DMS153 (cell line): ENCODE measurements around the gene BBX.
A peak's percentile ranks its signal among the peaks of the same experiment; 100 is the strongest.

ENCODE experiments used
- DNase-seq: peaks from one replicate; lab custom pipeline; 2025; lab: John Stamatoyannopoulos, UW

The BBX gene

DNA sequence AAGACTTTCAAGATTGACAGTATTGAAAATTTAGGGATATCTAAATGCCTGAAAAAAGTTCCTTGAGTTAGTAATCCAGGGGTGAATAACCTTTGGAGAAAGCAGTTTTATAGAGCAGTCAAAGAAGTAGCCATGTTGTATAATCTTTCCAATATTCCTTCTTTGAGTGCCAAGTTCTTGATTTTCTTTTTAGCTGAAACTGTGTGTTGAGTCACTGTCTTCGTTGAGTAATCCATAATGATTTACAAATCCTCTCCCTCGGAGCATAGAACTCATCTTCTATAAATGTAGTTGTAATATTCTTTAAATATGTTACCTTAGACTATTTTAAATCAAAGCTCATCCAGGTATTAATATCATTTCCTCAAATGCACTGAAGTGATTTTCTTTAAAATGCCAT lies 135.2 kb downstream of the BBX start:
- no peak for DNase-seq

GRCh38 chr3:107660306-107660976 lies 137.7 kb downstream of the BBX start:
- DNase-seq, result no peak

GRCh38 chr3:107661447-107662123 lies 138.8 kb downstream of the BBX start:
- no peak for DNase-seq

GRCh38 chr3:107662124-107662507 lies 139.4 kb downstream of the BBX start:
- DNase-seq, result no peak

DNA sequence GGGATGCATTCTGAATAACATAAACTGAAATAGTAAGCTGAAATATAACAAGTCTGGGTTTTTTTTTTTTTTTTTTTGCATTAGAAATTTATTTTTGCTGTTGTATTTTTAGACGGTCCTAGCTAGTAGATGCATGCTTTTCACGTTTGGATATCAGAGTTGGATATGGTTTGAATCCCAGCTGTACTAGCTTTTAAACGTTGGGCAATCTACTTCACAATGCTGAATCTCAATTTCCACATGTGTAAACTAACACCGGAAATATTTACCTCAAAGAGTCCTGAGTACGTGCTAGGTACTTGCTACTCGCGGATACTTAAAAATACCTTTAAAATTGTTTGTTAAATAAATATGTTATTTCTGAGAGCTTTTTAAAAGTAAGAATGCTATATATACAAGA lies 139.8 kb downstream of the BBX start:
- no peak for DNase-seq

GRCh38 chr3:107663266-107663665 lies 140.5 kb downstream of the BBX start:
- no peak for DNase-seq

DNA sequence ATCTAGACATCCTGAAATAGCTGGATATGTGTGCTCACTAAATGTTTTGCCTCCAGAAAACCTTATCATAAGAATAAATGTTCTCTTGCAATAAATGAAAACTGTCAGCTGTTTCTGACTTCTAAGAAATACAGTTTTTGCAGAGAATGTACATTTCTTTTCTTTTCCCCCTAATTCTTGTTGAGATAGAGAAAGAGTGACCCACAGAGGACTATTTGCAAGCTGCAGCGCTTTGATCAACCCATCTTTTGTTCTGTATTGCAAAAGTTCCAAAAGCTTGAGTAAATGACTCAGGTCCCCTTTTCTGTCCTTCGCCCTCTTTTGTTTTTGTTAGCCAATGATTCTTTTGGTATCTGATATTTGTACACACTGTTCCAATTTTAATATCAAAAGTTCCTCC lies 141.9 kb downstream of the BBX start:
- DNase-seq, result no peak

GRCh38 chr3:107665351-107665750 lies 142.6 kb downstream of the BBX start:
- DNase-seq, result no peak

- no peak for DNase-seq
Measured at GRCh38 chr3:107666853-107667252, 144.1 kb downstream of the BBX start.

- no peak for DNase-seq
Measured at GRCh38 chr3:107668416-107668815, 145.7 kb downstream of the BBX start.

GRCh38 chr3:107668963-107669362 lies 146.2 kb downstream of the BBX start:
- DNase-seq, result no peak

DNA sequence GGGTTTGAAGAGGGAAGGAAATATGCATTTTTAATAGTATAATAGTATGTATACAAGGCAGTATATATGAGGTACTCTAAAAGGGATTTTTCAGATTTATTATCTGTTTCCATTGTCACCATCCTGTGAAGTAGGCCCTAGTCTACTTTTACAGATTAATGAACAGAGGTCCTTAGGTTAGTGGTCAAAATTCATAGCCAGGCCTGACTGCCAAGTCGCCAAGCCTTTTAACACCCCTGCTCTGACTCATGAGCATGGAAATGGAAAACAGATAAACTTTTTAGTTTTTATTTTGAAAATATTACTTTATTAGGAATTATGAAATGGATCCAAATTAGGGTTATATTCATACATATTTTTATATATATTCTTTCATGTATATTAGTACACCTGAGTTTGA lies 146.9 kb downstream of the BBX start:
- DNase-seq, result no peak

GRCh38 chr3:107670986-107671385 lies 148.2 kb downstream of the BBX start:
- DNase-seq, result no peak

DNA sequence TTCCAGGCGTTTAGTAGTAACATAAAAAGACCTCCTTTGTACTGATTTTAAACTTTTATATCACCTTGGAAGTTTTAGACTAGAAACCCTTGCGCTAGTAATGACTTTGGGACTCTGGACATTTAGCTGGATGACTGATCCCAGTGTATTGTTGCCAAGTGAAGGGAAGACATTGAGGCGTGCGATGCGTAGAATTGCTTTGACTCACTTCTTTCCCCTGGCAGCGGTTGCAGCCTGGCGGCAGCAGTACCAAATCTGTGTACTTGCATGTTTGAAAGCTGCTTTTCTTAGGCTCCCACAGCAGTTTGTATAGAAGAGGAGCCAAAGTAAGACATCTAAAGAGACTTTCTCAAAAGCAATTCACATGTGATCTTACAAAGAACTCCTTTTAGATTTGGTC lies 151.6 kb downstream of the BBX start:
- no peak for DNase-seq

DNA sequence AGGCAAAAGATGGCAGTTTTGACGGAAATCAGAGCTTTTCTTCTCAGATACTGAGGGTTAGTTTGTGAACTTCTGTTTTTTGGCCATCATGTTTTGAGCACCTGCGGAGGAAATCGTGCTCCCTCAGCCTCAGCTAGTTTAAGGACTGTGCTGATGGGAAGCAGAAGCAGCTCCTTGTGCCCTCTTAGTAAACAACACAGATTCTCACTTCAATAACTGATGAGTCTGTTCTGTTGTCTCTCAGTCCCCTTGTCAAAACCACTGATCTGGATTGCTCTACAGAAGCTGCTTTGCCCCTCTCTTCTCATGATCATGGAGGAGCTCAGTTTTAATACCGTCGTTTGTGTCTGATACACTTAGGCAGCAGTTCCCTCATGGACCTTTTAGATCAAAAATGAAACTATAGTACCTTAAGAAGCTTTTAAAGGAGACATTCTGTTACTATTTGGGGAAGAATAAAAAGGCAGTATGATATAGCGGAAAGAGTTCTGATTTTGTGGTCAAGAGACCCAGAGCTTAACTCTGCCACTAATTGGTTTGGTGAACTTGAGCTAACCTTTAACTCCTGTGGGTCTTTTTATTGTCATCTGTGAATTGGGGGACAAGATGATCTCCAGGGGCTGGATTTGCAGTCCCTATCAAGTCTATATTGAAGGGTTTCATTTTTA lies 152.6 kb downstream of the BBX start:
- DNase-seq, result no peak

GRCh38 chr3:107676469-107677309 lies 153.9 kb downstream of the BBX start:
- DNase-seq, result peak; percentile 8

- DNase-seq, result no peak
Measured at GRCh38 chr3:107679921-107680320, 157.2 kb downstream of the BBX start.

DNA sequence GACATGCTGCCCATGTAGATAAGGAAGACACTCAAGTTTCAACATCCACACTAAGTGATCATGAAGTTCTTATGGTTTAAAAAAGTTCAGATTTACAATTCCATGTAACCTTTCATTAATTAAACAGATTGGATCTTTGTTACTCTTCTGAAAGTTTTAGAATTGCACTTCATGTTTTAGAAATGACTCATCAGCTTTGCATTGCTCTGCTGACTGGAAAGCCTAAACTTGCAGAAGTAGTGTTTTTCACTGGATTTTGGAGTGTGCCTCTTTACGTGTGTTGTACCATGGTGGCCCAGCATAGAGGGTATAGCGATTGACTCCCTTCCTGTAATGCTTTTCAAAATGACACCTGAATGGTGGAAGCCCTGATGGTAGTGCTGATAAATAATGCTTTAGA lies 157.9 kb downstream of the BBX start:
- no peak for DNase-seq

DNA sequence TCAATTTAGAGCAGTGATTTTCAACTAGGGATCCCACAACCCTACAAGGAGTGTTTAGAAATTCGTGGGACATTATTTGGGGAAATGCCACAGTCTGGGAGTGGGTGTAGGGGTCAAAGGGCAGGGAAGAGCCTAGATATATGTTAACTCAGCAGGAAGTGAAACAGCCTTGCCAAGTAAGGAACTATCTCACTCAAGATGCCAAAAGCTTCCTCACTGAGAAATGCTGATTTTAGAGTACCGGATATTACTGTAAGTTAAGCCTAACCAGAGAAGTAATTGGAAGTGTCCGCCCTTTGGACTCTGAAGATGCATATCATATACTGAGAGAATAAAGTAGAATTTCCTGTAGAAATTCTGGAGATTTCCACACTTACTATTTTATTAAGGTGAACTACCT lies 158.6 kb downstream of the BBX start:
- DNase-seq, result no peak

DNA sequence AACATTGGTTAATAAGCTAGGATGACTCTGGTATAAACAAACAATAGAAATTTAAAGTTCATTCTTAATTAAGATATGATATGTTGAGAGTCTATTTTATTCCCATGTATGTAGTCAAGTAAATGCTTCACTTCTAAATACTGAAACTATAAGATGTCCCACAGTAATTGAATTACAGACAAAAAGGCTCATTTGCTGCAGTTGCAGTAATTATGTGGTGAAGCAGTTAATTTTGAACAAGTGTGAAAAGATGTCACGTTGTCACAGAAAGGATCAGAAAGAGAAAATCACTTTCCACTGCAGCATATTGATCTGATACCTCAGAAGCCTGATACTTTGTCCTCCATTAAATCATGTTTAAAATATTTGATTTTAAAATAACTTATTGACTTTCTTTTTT lies 159.8 kb downstream of the BBX start:
- DNase-seq, result no peak

- no peak for DNase-seq
Measured at GRCh38 chr3:107683447-107683846, 160.7 kb downstream of the BBX start.

DNA sequence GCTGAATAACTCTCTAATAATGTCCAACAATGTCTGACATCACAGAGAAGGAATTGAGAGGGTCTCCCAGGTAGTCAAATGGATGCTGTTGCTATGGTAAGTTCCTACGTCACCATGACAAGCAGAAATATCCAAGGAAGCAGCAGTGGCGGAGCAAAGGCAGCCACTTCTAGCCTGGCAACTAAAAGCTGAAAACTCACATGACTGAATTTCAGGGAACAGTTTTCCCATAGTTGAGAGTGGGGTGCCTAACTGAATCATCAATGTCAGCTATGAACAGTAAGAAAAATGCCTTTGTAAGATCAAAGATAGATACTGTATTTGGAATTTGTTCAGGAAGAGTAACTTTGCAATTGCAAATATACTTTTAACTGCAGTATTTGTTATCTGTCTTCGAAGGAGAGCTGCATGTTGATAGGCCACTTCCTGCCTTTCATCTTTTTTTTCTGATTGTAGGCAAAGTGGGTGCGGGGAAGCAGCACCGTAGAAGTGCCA lies 161.7 kb downstream of the BBX start:
- no peak for DNase-seq
